GM12878 (cell line): ENCODE results near the gene KLHL3. TPM values are rescaled to one million over a fixed set of nuclear protein-coding genes. Genes with fewer than 3 reads are reported as not detected.

ENCODE experiments used
- MAX ChIP-seq: IDR thresholded peaks from 2 replicates; pipeline ENCODE4 v1.6.1; 2012; ENCODE audit warnings: low read depth, low read length, improper control_type of control experiment
- SUPT20H ChIP-seq: IDR thresholded peaks from 2 replicates; pipeline ENCODE4 v1.6.1; 2011; ENCODE audit warnings: low read depth, mild to moderate bottlenecking, low read length, moderate library complexity, borderline replicate concordance; ENCODE audit not compliant: control insufficient read depth
- TAF1 ChIP-seq: IDR thresholded peaks from 2 replicates; pipeline ENCODE4 v1.6.1; 2011; ENCODE audit warnings: mild to moderate bottlenecking, low read depth, low read length, borderline replicate concordance
- ZBTB40 ChIP-seq: fragments of 450-650 bp; IDR thresholded peaks from 2 replicates; pipeline ENCODE4 v1.6.1; 2016; ENCODE audit warnings: mild to moderate bottlenecking, moderate library complexity, borderline replicate concordance
- ZNF687 ChIP-seq: fragments of 450-650 bp; IDR thresholded peaks from 2 replicates; pipeline ENCODE4 v1.6.1; 2017; ENCODE audit warnings: mild to moderate bottlenecking, moderate library complexity
- polyA plus RNA-seq, 11 experiments: library from polyadenylated mRNA; depleted of rRNA in 4 of 11; unstranded in 6 of 11; stranded (reverse) in 5 of 11; fragments of >200 nt; fragmentation: Nextera tagmentation in 4 of 11; fragmentation: Illumina TruSeq in 1 of 11; extraction: Ambion mirVana in 4 of 11; extraction: Trizol in 1 of 11; gene quantifications; 1 replicate in 1 of 11; 2 replicates in 10 of 11; pipeline versions ENCODE4 v1.2.1 to v1.2.3, GENCODE V29; 2011 to 2016; ENCODE audit warnings: inconsistent platforms in 2 of 11, missing spikeins in 2 of 11, low read depth in 1 of 11
- total RNA-seq, 4 experiments: library from RNA; depleted of rRNA in 3 of 4; stranded (reverse); fragments of >200 nt in 3 of 4; fragmentation: Illumina TruSeq in 1 of 4; extraction: Trizol in 1 of 4; gene quantifications; 2 replicates each; pipeline versions ENCODE4 v1.2.1 to v1.2.3, GENCODE V29; 2013 to 2021

The KLHL3 gene
- total and polyA plus RNA-seq, 10 of the 15 experiments (the other 5 are each of a cell fraction or from before 2014, with no cell fraction given) = 1.7 to 11.7 (median 5.6) TPM

- TF ChIP-seq ZBTB40 (no peak), TAF1 (no peak), ZNF687 (no peak), MAX (no peak), SUPT20H (no peak)
- TF ChIP-seq, all 136 proteins: peak for 0
Measured at GRCh38 chr5:137757634-137758033, 21.7 kb upstream of the KLHL3 start (continued).
